NCI-H146 (cell line): ENCODE results near the gene ADD3.
"Not testable (repeated sequence)": the region's sequence is repeated elsewhere in the genome, so short reads cannot be mapped to it uniquely, and the experiment has no call there.

Experiments
- DNase-seq: peaks from one replicate; lab custom pipeline; 2025; lab: John Stamatoyannopoulos, UW

ADD3 gene

DNA sequence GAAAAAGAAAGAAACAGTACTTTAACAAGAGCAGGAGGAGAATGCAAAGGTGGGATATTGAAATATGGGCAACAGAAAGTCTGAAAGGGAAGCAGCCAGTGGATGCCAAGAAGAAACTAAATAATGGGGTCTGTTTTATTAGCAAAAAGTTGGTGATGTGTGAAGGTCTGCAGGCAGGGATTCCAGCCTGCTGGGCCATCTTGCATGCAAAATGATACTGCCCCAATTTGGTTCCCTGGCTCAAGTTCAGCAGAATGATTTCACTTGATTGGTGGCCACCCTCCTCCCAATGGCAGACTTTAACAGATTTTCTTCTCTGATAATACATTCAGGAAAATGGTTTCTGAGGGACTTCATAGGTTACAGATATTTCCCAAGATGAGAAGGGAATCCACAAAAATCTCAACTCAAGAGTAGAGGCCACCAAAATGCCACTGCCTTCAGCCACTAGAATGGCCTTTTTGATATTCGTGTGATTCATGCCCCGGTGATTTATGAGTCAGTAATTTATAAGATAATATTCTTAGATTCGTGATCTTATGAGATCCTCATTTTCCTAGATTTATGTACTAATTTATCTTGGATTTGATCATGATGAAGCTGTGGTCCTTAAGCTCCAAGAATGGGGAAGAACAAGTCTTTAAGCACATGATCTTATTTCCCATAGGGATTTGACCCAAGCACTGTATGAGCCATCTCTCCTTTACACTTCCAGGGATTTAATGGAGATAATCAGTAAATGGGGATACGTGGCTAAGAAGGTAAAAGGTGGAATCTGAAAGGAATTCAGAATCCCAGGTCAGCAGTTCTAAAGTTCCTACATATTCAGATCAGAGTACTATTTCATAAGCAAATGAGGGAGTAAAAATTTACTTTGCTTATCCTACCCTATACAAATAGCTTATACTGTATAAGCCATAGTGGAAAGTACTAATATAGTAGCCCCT is 32.3 kb upstream of the ADD3 start:
- no peak for DNase-seq

DNA sequence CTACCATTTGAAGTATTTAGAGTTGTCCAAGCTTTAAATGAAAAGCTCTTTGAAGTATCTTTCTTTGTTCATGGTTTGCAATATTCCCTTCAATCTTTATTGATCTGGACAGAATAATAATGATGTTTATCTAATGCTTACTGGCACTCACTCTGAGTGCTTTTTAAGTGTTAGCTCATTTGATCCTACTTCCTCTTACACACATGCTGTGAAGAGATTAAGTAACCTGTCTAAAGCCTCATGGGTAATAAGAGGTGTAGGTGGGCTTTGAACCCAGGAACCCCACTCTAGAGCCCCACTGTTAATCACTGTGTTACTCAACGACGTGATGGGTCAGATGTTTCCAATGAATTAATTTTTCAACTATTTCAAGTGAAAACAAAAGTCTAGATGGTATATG is 31.1 kb upstream of the ADD3 start:
- DNase-seq, result peak; percentile 6

DNA sequence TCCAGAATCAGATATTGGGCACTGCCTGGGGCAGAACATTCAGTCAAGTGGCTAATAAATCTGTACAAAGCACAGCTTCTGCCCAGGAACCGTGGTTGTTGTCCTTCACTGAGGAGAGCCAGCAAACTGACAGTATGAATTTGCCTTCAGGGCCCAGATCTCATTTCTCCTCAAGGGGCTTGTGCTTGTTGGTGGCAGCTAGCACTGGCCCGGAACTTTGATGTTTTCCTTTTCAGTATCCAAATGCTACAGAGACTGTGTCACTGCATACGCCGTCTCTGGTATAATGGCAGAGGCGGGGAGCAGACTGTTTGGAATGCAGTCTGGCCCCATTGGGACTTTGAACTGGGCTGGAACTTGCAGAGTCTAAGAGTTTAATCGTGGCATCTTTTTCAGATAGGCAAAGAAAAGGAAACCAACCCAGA is 30.4 kb upstream of the ADD3 start:
- DNase-seq, result no peak

DNA sequence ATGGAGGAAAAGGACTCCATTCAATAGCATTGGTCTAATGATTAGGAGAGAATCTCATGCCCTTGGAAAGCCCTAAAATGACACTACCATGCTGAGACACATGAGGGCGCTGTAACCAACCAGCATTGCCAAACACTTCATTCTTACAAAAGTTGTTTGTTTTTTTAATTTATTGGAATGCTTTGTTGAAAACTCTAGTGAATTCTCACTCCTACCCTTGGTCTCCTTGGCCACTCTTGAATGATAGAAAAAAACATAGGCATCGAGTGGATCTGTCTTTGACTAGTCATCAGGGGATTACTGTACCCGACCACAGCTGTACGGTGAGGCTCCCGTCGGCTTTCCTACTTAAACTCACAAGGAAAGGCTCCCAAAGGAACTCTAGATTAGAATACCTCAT is 29.3 kb upstream of the ADD3 start:
- DNase-seq, result no peak

DNA sequence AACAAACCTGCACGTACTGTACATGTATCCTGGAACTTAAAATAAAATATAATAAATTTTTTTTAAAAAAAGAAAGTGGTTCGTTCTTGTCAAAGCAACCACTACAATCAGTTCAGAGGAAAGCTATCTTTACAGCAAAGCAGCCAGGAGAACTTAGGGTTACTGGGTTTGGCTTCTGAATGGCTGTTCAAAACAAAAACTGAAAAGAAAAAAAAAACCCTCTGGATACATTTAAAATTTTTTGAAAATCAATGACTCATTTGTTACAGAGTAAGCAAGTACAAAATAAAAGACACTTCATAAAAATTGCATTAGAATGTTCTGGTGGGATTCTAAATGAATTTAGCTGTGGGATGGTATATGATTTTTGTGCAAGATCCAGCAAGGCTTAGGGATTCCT is 28.6 kb upstream of the ADD3 start:
- no peak for DNase-seq

DNA sequence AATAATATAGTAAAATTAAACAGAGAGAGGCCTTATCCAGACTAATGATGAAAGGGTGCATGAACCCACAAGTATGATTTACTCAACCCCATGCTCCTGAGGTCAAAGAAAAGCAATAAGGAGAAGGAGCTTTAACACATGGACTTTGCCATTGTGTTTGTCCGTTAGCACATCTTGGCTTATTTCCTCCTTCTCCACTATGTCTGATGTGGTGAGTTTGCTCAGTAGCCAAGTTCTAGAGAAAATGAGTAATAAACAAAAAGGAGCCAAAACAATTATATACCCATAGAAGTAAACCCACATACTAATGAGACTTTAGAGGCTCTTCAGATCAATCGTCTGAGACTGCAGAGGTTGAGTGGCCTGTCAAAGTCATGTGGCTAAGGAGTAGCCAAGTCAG is 26.1 kb upstream of the ADD3 start:
- DNase-seq, result no peak

DNA sequence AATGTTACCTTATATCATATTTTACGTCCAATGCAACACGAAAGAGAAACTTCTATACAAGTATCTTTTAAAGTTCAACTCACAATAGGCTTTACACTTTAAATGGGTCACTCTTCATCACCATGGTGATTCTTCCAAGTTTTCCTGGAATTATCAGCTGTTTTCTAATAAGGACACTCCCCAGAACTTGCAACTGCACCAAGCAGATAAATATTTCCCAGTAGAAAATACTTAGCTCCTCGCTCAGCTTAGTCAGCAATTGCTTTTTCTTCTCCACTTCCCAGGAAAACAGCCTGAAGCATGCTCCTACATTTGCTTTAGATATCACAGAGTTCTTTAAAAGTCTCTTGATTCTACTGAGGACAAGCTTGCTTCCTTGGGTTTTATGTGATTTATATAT is 25.7 kb upstream of the ADD3 start:
- DNase-seq, result no peak

DNA sequence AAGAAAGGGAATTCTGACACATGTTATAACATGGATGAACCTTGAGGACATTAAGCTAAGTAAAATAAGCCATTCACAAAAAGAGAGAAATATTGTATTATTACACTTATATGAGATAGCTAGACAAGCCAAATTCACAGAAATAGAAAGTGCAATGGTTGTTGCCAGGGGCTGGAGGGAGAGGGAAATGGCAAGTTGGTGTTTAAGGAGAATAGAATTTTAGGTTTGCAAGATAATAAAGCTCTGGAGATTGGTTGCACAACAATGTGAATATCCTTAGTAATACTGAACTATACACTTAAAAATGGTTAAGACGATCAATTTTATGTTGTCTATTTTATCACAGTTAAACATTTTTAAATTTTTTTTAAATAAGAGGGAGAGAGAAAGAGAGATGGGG is 25.0 kb upstream of the ADD3 start:
- no peak for DNase-seq

DNA sequence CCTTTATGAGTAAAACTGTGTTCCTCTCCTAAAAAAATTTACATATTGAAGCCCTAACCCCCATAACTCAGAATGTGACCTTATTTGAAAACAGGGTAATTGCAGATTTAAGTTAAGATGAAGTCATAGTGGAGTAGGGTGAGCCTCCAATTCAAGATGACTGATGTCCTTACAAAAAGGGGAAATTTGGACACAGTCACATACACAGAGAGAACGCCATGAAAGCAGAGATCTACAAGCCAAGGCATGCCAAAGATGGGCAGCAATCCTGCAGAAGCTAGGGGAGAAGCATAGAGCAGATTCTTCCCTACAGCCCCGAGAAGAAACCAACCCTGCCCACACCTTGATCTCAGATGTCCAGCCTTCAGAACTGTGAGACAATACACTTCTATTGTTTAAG is 23.8 kb upstream of the ADD3 start:
- DNase-seq, result no peak

DNA sequence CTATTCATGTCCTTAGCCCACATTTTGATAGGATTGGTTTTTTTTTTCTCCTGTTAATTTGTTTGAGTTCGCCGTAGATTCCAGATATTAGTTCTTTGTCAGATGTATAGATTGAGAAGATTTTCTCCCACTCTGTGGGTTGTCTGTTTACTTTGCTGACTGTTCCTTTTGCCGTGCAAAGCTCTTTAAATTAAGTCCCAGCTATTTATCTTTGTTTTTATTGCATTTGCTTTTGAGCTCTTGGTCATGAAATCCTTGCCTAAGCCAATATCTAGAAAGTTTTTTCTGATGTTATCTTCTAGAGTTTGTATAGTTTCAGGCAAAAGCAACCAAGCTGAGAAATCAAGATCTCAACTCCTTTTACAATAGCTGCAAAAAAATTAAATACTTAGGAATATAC is 22.0 kb upstream of the ADD3 start:
- not testable (repeated sequence) for DNase-seq

DNA sequence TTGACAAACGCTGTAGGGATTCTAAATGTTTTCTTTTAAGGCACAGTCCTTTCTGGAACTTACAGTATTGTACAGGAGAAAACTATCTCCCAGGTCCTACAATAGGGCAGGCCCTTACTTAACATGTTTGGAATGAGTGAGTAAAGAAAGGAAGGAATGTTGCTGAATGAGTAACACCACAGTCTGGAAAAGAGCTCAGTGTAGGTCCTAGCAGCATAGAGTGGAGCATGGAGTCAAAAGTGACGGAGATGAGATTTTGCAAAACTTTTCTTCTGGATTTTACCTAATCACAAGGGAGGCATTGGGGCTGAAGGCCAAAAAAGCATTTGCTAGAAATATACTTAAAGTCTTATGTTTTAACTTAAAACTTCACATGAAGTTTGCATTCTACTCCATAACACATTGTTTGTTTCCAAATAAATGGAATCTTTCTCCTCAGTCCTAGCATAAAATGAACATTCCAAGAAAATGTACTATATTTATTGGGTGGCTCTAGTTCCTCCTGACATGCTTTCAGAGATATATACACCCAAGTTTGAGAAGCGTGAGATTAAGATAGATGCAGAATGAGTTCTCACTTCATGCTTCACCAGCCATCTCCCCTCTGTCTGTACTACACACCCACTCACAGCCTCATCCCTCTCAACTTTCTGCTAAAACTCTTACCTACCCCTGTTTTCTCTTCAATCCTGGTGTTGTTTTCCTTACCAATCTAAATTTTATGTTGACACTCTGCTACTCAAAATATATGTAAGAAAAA is 20.2 kb upstream of the ADD3 start:
- no peak for DNase-seq

DNA sequence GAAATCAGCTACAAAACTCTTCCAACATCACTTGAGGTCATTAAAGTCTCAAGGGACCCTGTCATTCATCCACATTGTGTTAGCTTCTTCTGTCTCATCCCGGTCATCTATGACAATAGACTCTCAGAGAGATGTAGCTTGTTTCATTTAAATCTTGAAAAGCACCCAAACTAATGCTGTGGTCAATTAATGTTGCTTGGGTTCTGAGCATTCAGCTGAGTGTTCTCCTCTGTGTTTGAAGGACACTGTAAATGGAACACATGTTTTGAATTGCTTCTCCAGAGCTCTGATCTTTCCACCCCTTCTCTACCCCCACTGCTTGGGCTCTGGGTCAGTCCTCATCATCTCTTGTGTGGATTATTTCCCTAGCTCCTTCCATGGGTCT is 19.6 kb upstream of the ADD3 start:
- no peak for DNase-seq

DNA sequence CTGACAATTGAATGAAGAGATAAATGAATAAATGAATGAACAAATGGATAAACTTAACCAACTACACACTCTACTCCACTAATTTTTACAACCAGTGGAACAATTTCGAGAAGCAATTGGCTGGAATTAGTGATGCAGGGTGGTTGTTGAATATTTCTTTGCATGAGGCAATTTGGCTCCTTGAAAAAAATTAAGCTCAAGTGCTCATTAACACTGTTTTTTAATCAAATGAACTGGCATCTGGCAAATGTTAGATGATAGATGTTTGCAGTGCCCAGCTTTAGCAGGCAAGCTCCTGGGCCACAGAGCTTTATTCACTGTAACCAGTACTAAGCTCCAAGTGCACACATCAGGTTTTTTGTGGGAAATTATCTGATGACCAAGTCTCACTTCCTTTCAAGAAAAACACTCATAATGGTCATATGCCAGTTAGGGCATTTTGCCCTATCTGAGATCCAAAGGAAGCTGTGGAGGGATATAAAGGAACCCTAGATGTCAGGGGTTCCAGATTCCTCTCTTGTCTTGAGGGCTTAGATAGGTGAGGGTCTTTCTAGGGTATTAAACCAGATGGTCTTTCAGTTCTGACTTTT is 16.4 kb upstream of the ADD3 start:
- DNase-seq, result no peak

DNA sequence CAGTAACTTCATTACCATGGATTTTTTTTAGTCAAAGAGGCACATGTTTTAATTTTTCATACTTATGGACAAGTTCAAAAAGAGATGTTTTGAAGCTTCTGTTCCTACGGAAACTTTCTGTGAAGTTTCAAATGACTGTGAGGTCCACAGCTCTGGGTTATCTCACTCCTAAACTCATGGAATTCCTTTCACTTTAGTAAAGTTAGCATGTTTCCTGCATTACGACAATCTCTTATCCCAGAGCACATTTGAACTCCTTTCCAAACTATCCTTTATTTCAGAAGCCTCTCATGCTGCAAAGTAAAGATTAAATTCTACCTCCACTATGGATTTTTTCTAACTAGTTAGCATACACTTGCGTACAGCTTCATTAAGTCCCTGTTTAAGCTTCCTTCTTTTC is 15.3 kb upstream of the ADD3 start:
- DNase-seq, result no peak

DNA sequence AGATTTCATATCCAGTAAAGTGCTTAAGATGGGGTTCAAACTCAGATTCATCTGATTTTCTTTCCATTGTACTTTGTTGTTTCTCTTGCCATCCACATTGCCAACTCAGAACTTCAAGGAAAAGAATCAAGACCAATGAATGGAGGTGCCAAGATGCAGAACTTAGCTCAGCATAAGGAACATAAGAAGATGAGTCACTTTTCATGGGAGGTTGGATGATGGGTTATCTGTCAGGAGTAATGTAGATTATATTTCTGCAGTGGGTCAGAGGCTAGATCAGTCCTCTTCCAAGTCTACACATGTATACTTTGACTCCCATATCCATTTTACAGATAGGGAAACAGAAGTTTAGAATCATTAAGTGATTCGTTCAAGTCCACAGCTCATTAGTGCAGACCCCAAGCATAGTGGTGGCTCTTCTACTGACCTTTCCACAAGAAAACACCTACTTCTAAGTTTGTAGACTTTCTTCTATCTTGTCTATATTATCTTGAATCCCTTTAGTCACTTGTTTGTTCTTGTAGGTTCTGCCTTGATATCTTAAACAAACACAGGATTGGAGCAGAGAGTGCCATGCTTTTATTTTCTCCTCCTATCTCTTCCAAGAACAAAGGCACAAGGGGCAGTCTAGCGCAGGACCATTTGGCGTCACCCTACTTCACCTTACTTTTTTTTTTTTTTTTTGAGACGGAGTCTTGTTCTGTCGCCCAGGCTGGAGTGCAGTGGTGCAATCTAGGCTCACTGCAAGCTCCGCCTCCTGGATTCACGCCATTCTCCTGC is 14.0 kb upstream of the ADD3 start:
- DNase-seq, result no peak

DNA sequence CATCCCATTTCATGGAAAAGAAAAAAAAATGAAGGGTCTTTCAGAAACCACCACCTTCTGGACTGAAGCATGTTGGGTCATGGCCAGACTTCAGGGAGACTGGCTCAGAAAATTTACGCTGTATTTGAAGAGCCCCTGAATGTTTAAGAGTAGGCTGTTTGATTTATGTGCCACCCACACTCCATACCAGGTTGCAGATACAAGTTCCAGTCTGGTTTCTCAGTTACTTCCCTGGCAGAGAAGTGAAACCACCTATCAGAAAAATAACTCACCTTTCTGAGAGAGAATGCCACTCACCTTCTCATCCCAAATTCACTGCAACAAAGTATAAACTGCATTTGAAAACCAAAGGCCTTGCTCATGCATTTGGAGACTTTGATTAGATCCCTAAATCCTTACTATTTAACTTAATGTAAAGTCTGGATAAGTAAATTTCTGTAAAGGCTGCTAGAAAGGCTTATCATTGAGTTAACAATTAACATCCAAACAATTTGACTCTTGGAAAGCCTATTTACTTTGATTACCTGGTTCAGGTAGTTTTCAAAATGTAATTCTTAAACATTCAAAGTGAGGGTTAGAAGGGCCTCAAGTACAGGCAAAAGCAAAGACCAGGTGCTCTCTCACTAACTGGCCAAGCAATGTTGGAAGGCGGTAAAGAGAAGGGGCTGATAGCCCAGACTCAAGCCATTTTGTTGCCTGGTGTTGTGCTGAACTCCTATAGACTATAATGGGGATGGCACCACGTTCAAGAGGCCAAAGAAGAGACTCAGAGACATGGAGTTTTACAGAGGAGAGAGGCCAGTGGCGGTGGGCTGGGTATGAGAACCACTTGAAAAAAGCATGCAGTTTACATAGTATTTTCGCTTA is 12.8 kb upstream of the ADD3 start:
- no peak for DNase-seq

DNA sequence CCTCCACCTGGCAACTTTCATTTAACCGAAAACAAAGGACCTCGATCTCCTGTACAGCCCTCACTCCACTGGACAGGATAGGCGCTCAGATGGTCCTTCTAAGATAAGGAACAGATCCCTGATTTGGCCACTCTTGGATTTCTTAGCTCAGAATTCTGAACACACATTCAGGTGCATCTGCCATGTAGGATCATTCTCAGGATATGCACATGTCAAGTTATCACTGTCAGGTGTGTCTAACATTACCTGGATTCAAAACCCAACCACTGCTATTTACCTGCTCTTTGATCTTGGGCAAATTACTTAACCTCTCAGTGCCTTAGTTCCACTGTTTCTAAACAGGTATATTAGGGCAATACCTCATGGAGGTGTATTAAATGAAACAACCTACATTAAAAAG is 12.2 kb upstream of the ADD3 start:
- DNase-seq, result no peak

DNA sequence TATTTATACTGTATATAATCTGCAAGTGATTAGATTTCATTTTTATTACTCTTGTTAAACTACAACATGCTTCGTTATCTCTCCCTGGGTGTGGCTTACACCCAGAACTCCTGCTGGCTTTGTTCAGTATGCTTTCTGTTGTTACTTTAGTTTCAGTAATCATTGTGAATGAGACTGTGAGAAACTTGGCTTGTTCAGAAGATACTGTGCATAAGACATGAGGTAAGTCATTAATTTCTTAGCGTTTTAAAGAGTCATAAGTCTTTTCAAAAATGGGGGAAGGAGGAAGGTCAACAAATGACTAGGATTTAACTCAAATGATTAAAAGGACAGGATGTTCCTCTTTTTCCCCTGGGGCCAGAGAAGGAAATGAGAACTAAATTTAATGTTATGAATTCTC is 11.6 kb upstream of the ADD3 start:
- DNase-seq, result no peak

DNA sequence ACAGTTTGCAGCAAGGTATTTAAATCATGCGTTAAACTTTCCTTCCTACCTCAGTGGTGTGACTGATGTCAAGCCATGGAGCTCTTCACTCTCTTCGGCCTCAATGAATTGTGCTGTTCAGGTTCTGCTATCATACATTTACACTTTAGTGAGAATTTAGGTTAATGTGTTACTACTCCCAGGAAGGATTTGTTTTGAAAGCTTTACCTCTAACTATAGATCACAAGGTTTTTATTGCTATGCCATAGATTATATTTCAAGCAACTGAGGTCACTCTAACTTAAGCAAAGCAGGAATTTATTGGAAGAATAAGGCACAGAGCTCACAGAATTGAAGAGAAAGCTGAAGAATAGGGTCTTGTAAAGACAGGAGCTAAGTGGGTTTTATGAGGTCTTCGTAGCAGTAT is 11.0 kb upstream of the ADD3 start:
- no peak for DNase-seq

DNA sequence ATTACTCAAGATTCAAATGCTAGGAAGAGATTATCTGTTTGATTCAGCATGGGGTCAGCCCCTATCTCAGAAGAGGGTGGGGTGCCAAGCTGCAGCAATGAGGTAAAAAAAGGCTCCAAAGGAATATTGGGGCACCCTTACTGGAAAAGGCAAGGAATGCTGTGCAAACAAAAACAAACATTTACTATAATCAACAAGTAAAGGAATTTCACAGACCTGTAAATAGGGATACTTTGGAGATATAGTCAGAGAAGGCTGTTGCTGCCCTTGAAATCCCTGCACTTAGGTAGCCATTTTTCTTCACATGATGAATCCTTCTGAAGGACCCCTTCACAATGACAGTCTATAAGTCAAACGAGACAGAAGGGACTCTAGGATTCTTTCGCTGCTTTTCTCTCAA is 10.6 kb upstream of the ADD3 start:
- DNase-seq, result no peak

DNA sequence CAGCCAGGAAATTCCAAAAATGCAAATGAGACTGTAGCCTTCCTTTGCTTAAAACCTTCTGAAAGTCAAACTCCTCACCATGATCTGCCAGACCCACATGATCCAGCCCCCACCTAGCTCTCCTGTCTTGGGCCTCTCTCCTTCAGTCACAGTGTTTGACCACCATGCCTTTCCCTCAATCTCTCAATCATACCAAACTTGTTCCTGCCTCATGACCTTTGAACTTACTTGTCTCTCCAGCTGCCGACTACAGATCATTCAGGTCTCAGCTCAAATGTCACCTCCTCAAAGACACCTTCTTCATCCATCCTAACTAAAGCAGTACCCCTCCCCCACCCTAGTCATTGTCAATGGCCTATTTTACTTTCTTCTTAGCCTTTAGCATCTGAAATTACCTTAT is 9.3 kb upstream of the ADD3 start:
- DNase-seq, result no peak
